ENCODE data around the gene PAQR5. TPM values are rescaled to one million over a fixed set of nuclear protein-coding genes. Genes with fewer than 3 reads are reported as not detected.
A peak's percentile ranks its signal among the peaks of the same experiment; 100 is the strongest.

Gene PAQR5
- total and polyA plus RNA-seq, 9 of the 15 experiments (the other 6 are each of a cell fraction or from before 2014, with no cell fraction given) = 0.04 to 0.08 TPM; not detected in 7

DNA sequence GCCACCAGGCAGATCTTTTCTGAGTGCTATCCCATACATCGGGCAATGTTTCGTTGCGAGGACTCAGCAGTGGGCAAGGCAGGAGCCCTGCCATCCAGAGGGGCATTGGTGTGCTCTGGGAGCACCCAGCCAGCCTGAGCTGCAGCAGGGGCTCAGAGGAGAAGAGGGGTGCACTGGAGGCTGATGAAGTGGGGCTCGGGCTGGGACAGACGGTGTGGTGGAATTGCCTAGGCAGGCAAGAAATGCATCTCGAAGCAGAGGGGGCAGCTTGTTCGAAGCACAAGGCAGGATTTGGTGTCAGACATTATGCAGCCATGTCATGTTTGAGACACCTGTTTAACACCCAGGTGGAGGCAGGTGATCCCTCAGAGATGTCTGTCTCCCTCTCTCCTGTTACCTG lies 19.3 kb downstream of the PAQR5 start:
- Histone ChIP-seq H2AFZ (ENCODE audit: low read depth, low read length) (no peak overlapping the region), H3K4me3 (no peak overlapping the region), H4K20me1 (replicated peaks; ENCODE audit: control insufficient read depth, insufficient read depth, low read length) (peaks cover 5% of the 10 kb centered on the region; the same call in 1 of the 2 replicates), H3K36me3 (ENCODE audit: control insufficient read depth, insufficient read depth, low read length) (no peaks in the 10 kb centered on the region), H3K9ac (ENCODE audit: insufficient read depth in 1 of 2, low read depth in 2 of 2, low read length in 2 of 2) (no peak overlapping the region), H3K4me2 (ENCODE audit: insufficient read depth, low read length) (no peak overlapping the region), H3K79me2 (ENCODE audit: control insufficient read depth, insufficient read depth, low read length) (no peaks in the 10 kb centered on the region), H3K9me3 (replicated peaks; ENCODE audit: control insufficient read depth, insufficient read depth, low read depth, low read length) (no peaks in the 10 kb centered on the region), H3K4me1 (replicated peaks in 1 of 2; ENCODE audit: control insufficient read depth in 2 of 2, insufficient read depth in 2 of 2, low read length in 2 of 2) (peaks cover 0 to 4% of the 10 kb centered on the region in 2 experiments; a peak in 1 of 5 replicates), H3K9me1 (ENCODE audit: control insufficient read depth, insufficient read depth, low read length) (no peaks in the 10 kb centered on the region), H3K27me3 (ENCODE audit: control insufficient read depth in 2 of 2, insufficient read depth in 2 of 2, low read length in 2 of 2) (peaks cover 25 to 59% of the 10 kb centered on the region in 2 experiments), H3K27ac (ENCODE audit: extremely low read depth, low read depth, low read length) (no peak overlapping the region)
- ChIA-PET CTCF (ENCODE audit: low intra/inter-chr PET ratio) (no interaction called here), POLR2A (interaction anchor here (0.5 kb wide), 1 partner anchor 1216 kb away, joined by 3 read pairs; no protein-coding TSS in a partner anchor)
- DNase-seq (ENCODE audit: extremely low read depth in 1 of 4, low spot score in 3 of 4) (no peak), FAIRE-seq (no peak), ATAC-seq (no peak)
- no peak for TF ChIP-seq KDM1A (IDR thresholded peaks at IDR 0.05)
- BruUV-seq (replicated peaks) = no TSS peak
- WGBS (ENCODE audit: insufficient coverage, low coverage, missing lambda C conversion rate) = 0% methylated on average over 7 of the region's 7 CpGs
- in situ Hi-C loops (cut with MboI) (no loop called here), intact Hi-C loops (cut with micrococcal nuclease) (no loop called here)

DNA sequence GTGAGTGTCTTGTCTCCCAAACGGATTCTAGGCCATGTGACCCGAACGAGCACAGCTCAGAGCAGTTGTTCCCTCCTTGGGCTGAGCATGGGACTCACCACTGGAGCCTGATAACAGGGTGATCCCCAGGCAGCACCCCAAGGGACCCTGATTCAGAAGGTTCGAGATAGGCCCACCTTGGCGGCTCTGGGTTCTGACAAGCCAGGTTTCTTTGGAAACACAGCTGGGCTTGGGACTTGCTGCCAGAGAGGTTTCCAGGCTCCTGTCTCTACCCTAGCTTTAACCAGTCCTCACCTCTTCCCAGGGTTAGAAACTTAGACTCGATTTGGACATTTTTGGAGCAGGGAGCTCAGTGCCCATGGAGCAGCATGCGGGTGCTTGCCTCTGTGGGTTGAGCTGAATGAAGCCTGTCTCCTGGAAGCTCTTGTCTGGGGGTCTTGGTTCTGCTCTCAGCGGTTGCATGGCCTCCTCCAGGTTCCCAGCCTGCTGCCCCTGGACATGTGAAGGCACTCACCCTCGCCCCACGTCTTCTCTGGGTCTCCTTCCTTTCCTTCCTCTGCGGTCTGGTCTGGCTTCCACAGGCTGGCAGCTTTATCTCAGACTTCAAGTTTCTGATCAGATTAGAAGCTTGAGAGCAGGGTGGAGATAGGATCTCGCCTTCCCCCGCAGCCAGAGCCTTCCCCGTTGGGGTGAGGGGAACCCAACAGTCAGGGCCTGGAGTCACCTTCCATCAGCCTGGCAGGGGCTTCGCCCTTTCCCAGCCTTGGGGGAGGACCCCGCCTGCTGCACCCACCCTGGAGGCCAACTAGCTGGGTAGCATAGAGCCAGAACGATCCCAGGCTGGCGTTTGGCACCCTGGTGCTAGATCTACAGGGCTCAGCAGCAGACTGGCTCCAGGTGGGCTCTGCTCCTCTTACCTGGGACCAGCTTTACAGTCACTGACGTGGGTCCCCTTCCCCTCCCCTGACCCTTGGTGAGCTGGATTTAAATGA lies 21.0 kb downstream of the PAQR5 start:
- Histone ChIP-seq H3K9ac (ENCODE audit: insufficient read depth in 1 of 2, low read depth in 2 of 2, low read length in 2 of 2) (no peak overlapping the region), H3K4me1 (replicated peaks in 1 of 2; ENCODE audit: control insufficient read depth in 2 of 2, insufficient read depth in 2 of 2, low read length in 2 of 2) (peaks cover 0 to 4% of the 10 kb centered on the region in 2 experiments; a peak in 1 of 5 replicates), H3K4me2 (ENCODE audit: insufficient read depth, low read length) (no peak overlapping the region), H3K9me3 (replicated peaks; ENCODE audit: control insufficient read depth, insufficient read depth, low read depth, low read length) (no peaks in the 10 kb centered on the region), H3K4me3 (no peak overlapping the region), H3K79me2 (ENCODE audit: control insufficient read depth, insufficient read depth, low read length) (no peaks in the 10 kb centered on the region), H2AFZ (ENCODE audit: low read depth, low read length) (no peak overlapping the region), H4K20me1 (replicated peaks; ENCODE audit: control insufficient read depth, insufficient read depth, low read length) (peaks cover 5% of the 10 kb centered on the region; the same call in 1 of the 2 replicates), H3K27ac (ENCODE audit: extremely low read depth, low read depth, low read length) (no peak overlapping the region), H3K36me3 (ENCODE audit: control insufficient read depth, insufficient read depth, low read length) (no peaks in the 10 kb centered on the region), H3K9me1 (ENCODE audit: control insufficient read depth, insufficient read depth, low read length) (no peaks in the 10 kb centered on the region), H3K27me3 (ENCODE audit: control insufficient read depth in 2 of 2, insufficient read depth in 2 of 2, low read length in 2 of 2) (peaks cover 23 to 54% of the 10 kb centered on the region in 2 experiments)
- ATAC-seq (no peak), DNase-seq (ENCODE audit: extremely low read depth in 1 of 4, low spot score in 3 of 4) (no peak), FAIRE-seq (no peak)
- TF ChIP-seq, protein P1, sequence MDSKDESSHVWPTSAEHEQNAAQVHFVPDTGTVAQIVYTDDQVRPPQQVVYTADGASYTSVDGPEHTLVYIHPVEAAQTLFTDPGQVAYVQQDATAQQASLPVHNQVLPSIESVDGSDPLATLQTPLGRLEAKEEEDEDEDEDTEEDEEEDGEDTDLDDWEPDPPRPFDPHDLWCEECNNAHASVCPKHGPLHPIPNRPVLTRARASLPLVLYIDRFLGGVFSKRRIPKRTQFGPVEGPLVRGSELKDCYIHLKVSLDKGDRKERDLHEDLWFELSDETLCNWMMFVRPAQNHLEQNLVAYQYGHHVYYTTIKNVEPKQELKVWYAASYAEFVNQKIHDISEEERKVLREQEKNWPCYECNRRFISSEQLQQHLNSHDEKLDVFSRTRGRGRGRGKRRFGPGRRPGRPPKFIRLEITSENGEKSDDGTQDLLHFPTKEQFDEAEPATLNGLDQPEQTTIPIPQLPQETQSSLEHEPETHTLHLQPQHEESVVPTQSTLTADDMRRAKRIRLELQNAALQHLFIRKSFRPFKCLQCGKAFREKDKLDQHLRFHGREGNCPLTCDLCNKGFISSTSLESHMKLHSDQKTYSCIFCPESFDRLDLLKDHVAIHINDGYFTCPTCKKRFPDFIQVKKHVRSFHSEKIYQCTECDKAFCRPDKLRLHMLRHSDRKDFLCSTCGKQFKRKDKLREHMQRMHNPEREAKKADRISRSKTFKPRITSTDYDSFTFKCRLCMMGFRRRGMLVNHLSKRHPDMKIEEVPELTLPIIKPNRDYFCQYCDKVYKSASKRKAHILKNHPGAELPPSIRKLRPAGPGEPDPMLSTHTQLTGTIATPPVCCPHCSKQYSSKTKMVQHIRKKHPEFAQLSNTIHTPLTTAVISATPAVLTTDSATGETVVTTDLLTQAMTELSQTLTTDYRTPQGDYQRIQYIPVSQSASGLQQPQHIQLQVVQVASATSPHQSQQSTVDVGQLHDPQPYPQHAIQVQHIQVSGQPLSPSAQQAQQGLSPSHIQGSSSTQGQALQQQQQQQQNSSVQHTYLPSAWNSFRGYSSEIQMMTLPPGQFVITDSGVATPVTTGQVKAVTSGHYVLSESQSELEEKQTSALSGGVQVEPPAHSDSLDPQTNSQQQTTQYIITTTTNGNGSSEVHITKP (IDR thresholded peaks at IDR 0.05; ENCODE audit: partially characterized antibody) = peak; percentile 49
- TF ChIP-seq, protein P2, sequence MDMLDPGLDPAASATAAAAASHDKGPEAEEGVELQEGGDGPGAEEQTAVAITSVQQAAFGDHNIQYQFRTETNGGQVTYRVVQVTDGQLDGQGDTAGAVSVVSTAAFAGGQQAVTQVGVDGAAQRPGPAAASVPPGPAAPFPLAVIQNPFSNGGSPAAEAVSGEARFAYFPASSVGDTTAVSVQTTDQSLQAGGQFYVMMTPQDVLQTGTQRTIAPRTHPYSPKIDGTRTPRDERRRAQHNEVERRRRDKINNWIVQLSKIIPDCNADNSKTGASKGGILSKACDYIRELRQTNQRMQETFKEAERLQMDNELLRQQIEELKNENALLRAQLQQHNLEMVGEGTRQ (CRISPR knock-in tag; IDR thresholded peaks at IDR 0.05) = peak; percentile 19; the same call in 1 of the 2 replicates
- no peak for TF ChIP-seq ZBTB17 (CRISPR knock-in tag; IDR thresholded peaks at IDR 0.05)
- ChIA-PET CTCF (ENCODE audit: low intra/inter-chr PET ratio) (no interaction called here), POLR2A (interaction anchor here (0.7 to 0.8 kb wide), 3 partner anchors 10 to 1212 kb away, joined by 3 read pairs; no protein-coding TSS in a partner anchor)
- intact Hi-C loops (cut with micrococcal nuclease) (no loop called here), in situ Hi-C loops (cut with MboI) (no loop called here)
- BruUV-seq (replicated peaks) = no TSS peak
- WGBS (ENCODE audit: insufficient coverage, low coverage, missing lambda C conversion rate) = 4% methylated on average over 17 of the region's 19 CpGs
